Endothelial cell of umbilical vein (primary cell): Measurements from ENCODE around the gene ZMIZ1. TPM values are rescaled to one million over a fixed set of nuclear protein-coding genes. Genes with fewer than 3 reads are reported as not detected.

Experiments used
- BruUV-seq: library from RNA; stranded (reverse); fragments of 400-500 nt; replicated peaks from 2 replicates; lab custom pipeline; 2021; lab: Mats Ljungman, UMichigan
- CTCF ChIA-PET: fragments of 300-600, 350-600 bp; sonication (Branson Sonifier 250); formaldehyde crosslinking; loops from one replicate; lab custom pipeline; 2021; ENCODE audit warnings: antibody characterized with exemption, inconsistent platforms; lab: Charles Lee
- POLR2A ChIA-PET: fragments of 300-600, 350-600 bp; sonication (Branson Sonifier 250); formaldehyde crosslinking; loops from one replicate; lab custom pipeline; 2021; ENCODE audit warnings: antibody characterized with exemption, inconsistent platforms; lab: Charles Lee
- DNase-seq: peaks from one replicate; pipeline ENCODE4 v3.0.0-alpha.2; 2011; ENCODE audit warnings: low read depth, low spot score
- FAIRE-seq: peaks from 2 replicates; lab custom pipeline; 2011; peaks lifted over from hg19 to GRCh38; lab: Jason Lieb, UNC
- H2AFZ ChIP-seq: 2 replicates; pipeline ENCODE4 v1.6.0; 2012; ENCODE audit warnings: low read depth, low read length, control low read depth, inconsistent platforms
- H3K27ac ChIP-seq: 2 replicates; pipeline ENCODE4 v1.5.1; 2011; ENCODE audit warnings: low read depth, mild to moderate bottlenecking, control low read depth, low read length, moderate library complexity; ENCODE audit not compliant: insufficient read depth
- H3K27me3 ChIP-seq, 2 experiments: 2 replicates each; pipeline versions ENCODE4 v1.6.0 to v1.6.1; 2011; ENCODE audit warnings: low read length in 2 of 2, mixed read lengths in 1 of 2; ENCODE audit not compliant: control insufficient read depth in 2 of 2, insufficient read depth in 2 of 2
- H3K36me3 ChIP-seq, 2 experiments: 2 replicates in 1 of 2; 3 replicates in 1 of 2; pipeline ENCODE4 v1.5.1; 2011; ENCODE audit warnings: low read length in 2 of 2, mild to moderate bottlenecking in 1 of 2, moderate library complexity in 1 of 2; ENCODE audit not compliant: control insufficient read depth in 2 of 2, insufficient read depth in 2 of 2; ENCODE audit errors: extremely low read depth in 1 of 2
- H3K4me1 ChIP-seq: 3 replicates; pipeline ENCODE4 v1.5.1; 2011; ENCODE audit warnings: mild to moderate bottlenecking, low read length; ENCODE audit not compliant: control insufficient read depth, insufficient read depth; ENCODE audit errors: extremely low read depth
- H3K4me2 ChIP-seq: 2 replicates; pipeline ENCODE4 v1.6.1; 2011; ENCODE audit warnings: low read length, control low read depth, mixed read lengths; ENCODE audit not compliant: insufficient read depth
- H3K4me3 ChIP-seq, 3 experiments: fragments of 200-600 bp in 1 of 3; sonication (generic), shearing (Covaris generic) in 1 of 3; replicated peaks in 1 of 3; 2 replicates each; pipeline ENCODE4 v1.5.1; 2011 to 2016; ENCODE audit warnings: control low read depth in 3 of 3, low read length in 3 of 3, mild to moderate bottlenecking in 2 of 3, inconsistent platforms in 1 of 3, low read depth in 1 of 3, moderate library complexity in 1 of 3; ENCODE audit not compliant: insufficient read depth in 1 of 3
- H3K79me2 ChIP-seq: 2 replicates; pipeline ENCODE4 v1.6.0; 2012; ENCODE audit warnings: low read length, inconsistent platforms; ENCODE audit not compliant: control insufficient read depth, insufficient read depth
- H3K9ac ChIP-seq: replicated peaks from 2 replicates; pipeline ENCODE3; 2011; ENCODE audit warnings: low read length, control low read depth; ENCODE audit not compliant: insufficient read depth; ENCODE audit errors: extremely low read depth
- H3K9me1 ChIP-seq: replicated peaks from 3 replicates; pipeline ENCODE4 v1.6.0; 2011; ENCODE audit warnings: mild to moderate bottlenecking, low read length; ENCODE audit not compliant: control insufficient read depth, insufficient read depth; ENCODE audit errors: extremely low read depth
- H3K9me3 ChIP-seq: replicated peaks from 2 replicates; pipeline ENCODE4 v1.5.1; 2012; ENCODE audit warnings: low read length, inconsistent platforms; ENCODE audit not compliant: control insufficient read depth, insufficient read depth
- H4K20me1 ChIP-seq: replicated peaks from 2 replicates; pipeline ENCODE3; 2011; ENCODE audit warnings: mild to moderate bottlenecking, low read length; ENCODE audit not compliant: control insufficient read depth, insufficient read depth; ENCODE audit errors: extremely low read depth
- EZH2 ChIP-seq: IDR thresholded peaks from 2 replicates; pipeline ENCODE4 v1.6.1; 2012; ENCODE audit warnings: borderline replicate concordance, low read depth, mild to moderate bottlenecking, moderate library complexity, low read length, inconsistent platforms; ENCODE audit not compliant: severe bottlenecking
- GATA2 ChIP-seq: IDR thresholded peaks from 2 replicates; pipeline ENCODE4 v1.7.0; 2011; ENCODE audit warnings: low read depth, mild to moderate bottlenecking, moderate library complexity, mixed read lengths, low read length; ENCODE audit not compliant: insufficient read length, insufficient read depth
- JUN ChIP-seq: IDR thresholded peaks from 2 replicates; pipeline ENCODE4 v1.6.1; 2011; ENCODE audit warnings: borderline replicate concordance, low read depth; ENCODE audit not compliant: insufficient read length, insufficient read depth
- MAX ChIP-seq: IDR thresholded peaks from 2 replicates; pipeline ENCODE4 v1.6.1; 2011; ENCODE audit not compliant: insufficient read depth, insufficient read length
- MYC ChIP-seq: IDR thresholded peaks from one replicate; pipeline ENCODE4 v1.6.1; 2011; ENCODE audit warnings: mild to moderate bottlenecking, low read depth, low read length
- POLR2A ChIP-seq: IDR thresholded peaks from 2 replicates; pipeline ENCODE4 v1.6.1; 2012; ENCODE audit warnings: low read depth, mild to moderate bottlenecking, control low read depth, low read length
- POLR2AphosphoS5 ChIP-seq: IDR thresholded peaks from 2 replicates; pipeline ENCODE4 v1.6.1; 2012; ENCODE audit warnings: low read depth, mild to moderate bottlenecking, control low read depth, low read length, moderate library complexity; ENCODE audit not compliant: insufficient read depth
- dilution Hi-C: fragments of 300-500 bp; cut with MboI; formaldehyde crosslinking; loops from one replicate; pipeline ENCODE4 v1.15.0; 2019; ENCODE audit warnings: low sequenced_read_pairs; ENCODE audit not compliant: extremely low pct_ligation_motif_present
- intact Hi-C: fragments of 100-400 bp; cut with micrococcal nuclease; formaldehyde crosslinking; loops from one replicate; pipeline ENCODE4 v1.10.0; 2022
- polyA plus RNA-seq, 4 experiments: library from polyadenylated mRNA; depleted of rRNA in 3 of 4; stranded (reverse) in 3 of 4; unstranded in 1 of 4; fragments of >200 nt; gene quantifications; 2 replicates each; pipeline versions ENCODE4 v1.2.1 to v1.2.3, GENCODE V29; 2011 to 2012; ENCODE audit warnings: missing spikeins in 1 of 4
- total RNA-seq: library from RNA; stranded (reverse); gene quantifications from 2 replicates; pipeline ENCODE4 v1.2.3, GENCODE V29; 2021

The ZMIZ1 gene
- total and polyA plus RNA-seq, 2 donors (not counting 3 experiments of a cell fraction or from before 2014, with no cell fraction given): 12.5 to 46.7 TPM

- no peaks in the 10 kb centered on the region for H3K9me3 ChIP-seq
- peaks cover 11% of the 10 kb centered on the region for H3K4me1 ChIP-seq
- H3K9ac ChIP-seq: no peak overlapping the region
- ChIA-PET POLR2A (no interaction called here), CTCF (interaction anchor here (0.7 to 2.7 kb wide), 5 partner anchors 15 to 90 kb away, joined by 3 to 10 read pairs (median 3); no protein-coding TSS in a partner anchor)
- H3K79me2 ChIP-seq: peaks cover 79% of the 10 kb centered on the region
- H3K4me2 ChIP-seq: no peak overlapping the region
- no peak overlapping the region for H3K27ac ChIP-seq
- TF ChIP-seq GATA2 (no peak), MAX (no peak), POLR2A (no peak), MYC (no peak), POLR2AphosphoS5 (no peak), EZH2 (no peak), JUN (no peak)
- no peak overlapping the region for H3K4me3 ChIP-seq
- H3K27me3 ChIP-seq: no peaks in the 10 kb centered on the region
- BruUV-seq: no TSS peak
- no peaks in the 10 kb centered on the region for H4K20me1 ChIP-seq
- H2AFZ ChIP-seq: no peak overlapping the region
- no peak for FAIRE-seq
- H3K9me1 ChIP-seq: no peaks in the 10 kb centered on the region
- dilution Hi-C loops (no loop called here), intact Hi-C loops (no loop called here)
- peaks cover 0 to 4% of the 10 kb centered on the region in 2 experiments for H3K36me3 ChIP-seq
- no peak for DNase-seq
These were observed 43.3 kb downstream of the ZMIZ1 start for GRCh38 chr10:79111846-79112614.
